Measurements from ENCODE around the gene TRAK2. TPM values are rescaled to one million over a fixed set of nuclear protein-coding genes. Genes with fewer than 3 reads are reported as not detected.

The TRAK2 gene
- total RNA-seq, 4 donors from 2014 or later, result 7.9 to 32.8 (median 13.7) TPM

DNA sequence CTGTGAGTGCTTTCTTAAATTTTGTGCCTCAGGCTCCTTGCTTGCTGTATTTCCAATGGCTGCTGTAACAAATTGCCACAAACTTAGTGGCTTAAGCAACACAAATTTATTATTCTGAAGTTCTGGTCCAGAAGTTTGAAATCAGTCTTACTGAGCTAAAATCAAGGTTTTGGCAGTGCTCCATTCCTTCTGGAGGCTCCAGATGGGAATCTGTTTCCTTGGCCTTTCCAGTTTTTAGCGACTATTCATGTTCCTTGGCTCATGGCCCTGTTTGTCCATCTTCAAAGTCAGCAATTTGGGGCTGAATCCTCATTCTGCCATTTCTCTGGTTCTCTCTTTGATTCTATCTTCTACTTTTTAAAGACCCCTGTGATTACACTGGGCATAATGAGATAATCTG, 32.1 kb upstream of the TRAK2 start:
- Histone ChIP-seq H3K27me3 (no peaks in the 10 kb centered on the region), H3K9me3 (no peaks in the 10 kb centered on the region), H3K4me1 (no peaks in the 10 kb centered on the region), H3K4me3 (no peak overlapping the region), H3K36me3 (peaks cover 0 to 44% (median 0%) of the 10 kb centered on the region in 3 donors), H3K27ac (no peak overlapping the region)
- WGBS, 2 donors, result 13 to 30% methylated on average over 1 of the region's 1 CpG
- TF ChIP-seq, protein P1, sequence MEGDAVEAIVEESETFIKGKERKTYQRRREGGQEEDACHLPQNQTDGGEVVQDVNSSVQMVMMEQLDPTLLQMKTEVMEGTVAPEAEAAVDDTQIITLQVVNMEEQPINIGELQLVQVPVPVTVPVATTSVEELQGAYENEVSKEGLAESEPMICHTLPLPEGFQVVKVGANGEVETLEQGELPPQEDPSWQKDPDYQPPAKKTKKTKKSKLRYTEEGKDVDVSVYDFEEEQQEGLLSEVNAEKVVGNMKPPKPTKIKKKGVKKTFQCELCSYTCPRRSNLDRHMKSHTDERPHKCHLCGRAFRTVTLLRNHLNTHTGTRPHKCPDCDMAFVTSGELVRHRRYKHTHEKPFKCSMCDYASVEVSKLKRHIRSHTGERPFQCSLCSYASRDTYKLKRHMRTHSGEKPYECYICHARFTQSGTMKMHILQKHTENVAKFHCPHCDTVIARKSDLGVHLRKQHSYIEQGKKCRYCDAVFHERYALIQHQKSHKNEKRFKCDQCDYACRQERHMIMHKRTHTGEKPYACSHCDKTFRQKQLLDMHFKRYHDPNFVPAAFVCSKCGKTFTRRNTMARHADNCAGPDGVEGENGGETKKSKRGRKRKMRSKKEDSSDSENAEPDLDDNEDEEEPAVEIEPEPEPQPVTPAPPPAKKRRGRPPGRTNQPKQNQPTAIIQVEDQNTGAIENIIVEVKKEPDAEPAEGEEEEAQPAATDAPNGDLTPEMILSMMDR (IDR thresholded peaks at IDR 0.05), result no peak
- no peak for TF ChIP-seq POLR2A (IDR thresholded peaks at IDR 0.05)
- DNase-seq, result no peak
- intact Hi-C loops (cut with DNase I), result no loop called here

DNA sequence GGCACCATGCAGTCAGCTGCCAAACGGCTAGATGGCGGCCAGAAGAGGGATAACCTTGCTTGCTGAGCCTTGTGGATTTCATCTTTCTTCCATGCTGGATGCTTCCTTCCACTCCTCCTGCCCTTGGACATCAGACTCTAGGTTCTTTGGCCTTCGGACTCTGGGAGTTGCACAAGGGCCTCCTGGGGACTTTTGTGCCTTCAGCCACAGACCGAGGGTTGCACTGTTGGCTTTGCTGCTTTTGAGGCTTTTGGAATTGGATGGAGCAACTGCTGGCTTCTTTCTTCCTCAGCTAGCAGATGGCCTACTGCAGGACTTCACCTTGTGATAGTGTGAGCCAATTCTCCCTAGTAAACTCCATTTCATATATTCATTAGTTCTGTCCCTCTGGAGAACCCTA, 31.3 kb upstream of the TRAK2 start:
- H3K9me3 ChIP-seq, result no peaks in the 10 kb centered on the region
- WGBS, 2 donors, result 95 to 97% methylated on average over 4 of the region's 4 CpGs
- no peak overlapping the region for H3K4me3 ChIP-seq
- no peak for DNase-seq
- TF ChIP-seq, protein P1 (IDR thresholded peaks at IDR 0.05), result no peak
- no peak for TF ChIP-seq POLR2A (IDR thresholded peaks at IDR 0.05)
- intact Hi-C loops (cut with DNase I), result no loop called here
- no peaks in the 10 kb centered on the region for H3K27me3 ChIP-seq
- no peak overlapping the region for H3K27ac ChIP-seq
- H3K36me3 ChIP-seq, result peaks cover 0 to 52% (median 0%) of the 10 kb centered on the region in 3 donors
- no peaks in the 10 kb centered on the region for H3K4me1 ChIP-seq

GRCh38 chr2:201472411-201472810, 21.2 kb upstream of the TRAK2 start:
- Histone ChIP-seq H3K9me3 (no peaks in the 10 kb centered on the region), H3K27ac (no peak overlapping the region), H3K27me3 (no peaks in the 10 kb centered on the region), H3K4me3 (no peak overlapping the region), H3K36me3 (peaks cover 0 to 92% (median 4%) of the 10 kb centered on the region in 3 donors), H3K4me1 (peaks cover 0 to 11% (median 0%) of the 10 kb centered on the region in 3 donors)
- intact Hi-C loops (cut with DNase I), result no loop called here
- no peak for DNase-seq
- 84 to 85% methylated on average over 3 of the region's 3 CpGs for WGBS, 2 donors
- TF ChIP-seq, protein P1 (IDR thresholded peaks at IDR 0.05), result no peak
- TF ChIP-seq POLR2A (IDR thresholded peaks at IDR 0.05), result no peak

DNA sequence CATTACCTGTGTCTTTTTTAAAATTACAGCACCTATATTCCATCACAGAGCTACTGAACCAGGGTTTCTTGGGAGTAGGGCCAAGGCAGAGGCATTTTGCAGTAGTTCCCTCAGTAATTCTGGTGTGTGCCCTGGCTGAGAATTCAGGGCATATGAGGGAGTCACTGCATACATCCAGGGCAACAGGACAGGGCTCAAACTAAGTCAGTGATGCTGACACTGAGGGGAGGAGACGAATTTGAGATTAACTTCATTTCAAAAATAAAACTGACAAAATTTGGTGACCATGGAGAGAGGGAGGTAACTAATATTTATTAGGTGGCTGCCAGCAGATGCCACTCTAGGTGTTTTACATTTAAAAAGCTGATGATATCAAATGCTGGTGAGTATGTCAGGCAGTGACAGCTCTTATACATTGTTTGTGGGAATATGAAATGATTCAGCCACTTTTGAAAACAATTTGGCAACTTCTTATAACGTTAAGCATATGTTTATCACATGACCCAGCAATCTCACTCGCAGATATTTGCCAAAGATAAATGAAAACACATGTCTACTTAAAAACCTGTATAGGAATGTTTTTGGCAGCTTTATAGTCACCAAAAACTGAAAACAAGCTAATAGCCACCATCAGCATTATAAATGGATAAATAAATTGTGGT, 20.6 kb upstream of the TRAK2 start:
- 53 to 58% methylated on average over 3 of the region's 3 CpGs for WGBS, 2 donors
- peaks cover 0 to 11% (median 0%) of the 10 kb centered on the region in 3 donors for H3K4me1 ChIP-seq
- H3K9me3 ChIP-seq, result no peaks in the 10 kb centered on the region
- intact Hi-C loops (cut with DNase I), result no loop called here
- H3K36me3 ChIP-seq, result peaks cover 0 to 93% (median 4%) of the 10 kb centered on the region in 3 donors
- no peaks in the 10 kb centered on the region for H3K27me3 ChIP-seq
- DNase-seq, result no peak
- no peak overlapping the region for H3K4me3 ChIP-seq
- no peak overlapping the region for H3K27ac ChIP-seq
- TF ChIP-seq, protein P1 (IDR thresholded peaks at IDR 0.05), result no peak
- no peak for TF ChIP-seq POLR2A (IDR thresholded peaks at IDR 0.05)

DNA sequence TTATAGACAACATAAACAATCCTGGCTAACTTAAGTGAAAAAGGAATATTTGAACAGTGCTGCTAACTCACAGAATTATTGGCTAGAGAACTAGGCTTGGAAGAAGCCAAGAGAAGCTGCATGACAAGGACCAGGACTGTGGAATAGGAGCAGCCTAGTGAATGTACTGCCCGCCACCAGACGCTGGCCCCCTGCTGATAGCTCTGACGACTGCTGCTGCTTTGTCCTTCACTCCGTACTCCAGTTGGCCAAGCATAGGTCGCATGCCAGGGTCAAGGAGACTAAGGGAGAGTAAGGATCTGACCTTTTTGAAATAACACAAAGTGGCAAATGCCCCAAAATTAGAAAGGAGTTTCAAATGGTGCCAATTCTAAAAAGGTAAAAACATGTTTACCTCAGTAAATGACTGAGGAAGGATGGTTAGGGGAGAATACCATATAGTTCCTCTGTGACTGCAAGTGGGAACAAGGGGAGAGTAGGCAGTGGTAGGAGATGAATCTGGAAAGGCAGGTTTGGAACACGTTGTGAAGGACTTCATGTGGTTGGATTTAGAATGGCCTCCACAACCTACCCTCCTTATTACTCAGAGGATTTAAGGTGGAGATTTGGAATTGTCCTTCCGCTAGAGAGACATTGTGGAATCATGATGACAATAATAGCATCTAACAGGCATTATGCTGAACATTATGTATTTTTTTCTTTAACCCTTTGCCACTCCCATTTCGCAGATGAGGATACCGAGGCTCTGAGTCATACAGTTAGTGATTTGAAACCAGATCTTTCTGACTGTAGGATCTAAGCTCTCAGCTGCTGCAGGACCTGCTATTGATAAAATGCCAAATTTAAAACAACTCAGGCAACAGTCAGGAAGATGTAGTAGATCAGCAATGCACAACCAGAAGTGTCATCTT, 19.8 kb upstream of the TRAK2 start:
- TF ChIP-seq, protein P1 (IDR thresholded peaks at IDR 0.05), result no peak
- TF ChIP-seq POLR2A (IDR thresholded peaks at IDR 0.05), result no peak

More for the DNA sequence above, 19.8 kb upstream of the TRAK2 start:
- WGBS, 2 donors, result 64 to 76% methylated on average over 6 to 7 of the region's 9 CpGs
- Histone ChIP-seq H3K9me3 (no peaks in the 10 kb centered on the region), H3K27ac (no peak overlapping the region), H3K4me1 (peaks cover 0 to 18% (median 0%) of the 10 kb centered on the region in 3 donors), H3K27me3 (no peaks in the 10 kb centered on the region), H3K4me3 (no peak overlapping the region), H3K36me3 (peaks cover 0 to 89% (median 4%) of the 10 kb centered on the region in 3 donors)
- DNase-seq, result no peak
- intact Hi-C loops (cut with DNase I), result no loop called here

Data from esophagus squamous epithelium (tissue), 5 donors.